K562 (cell line): ENCODE measurements around the gene SIMC1. TPM values are rescaled to one million over a fixed set of nuclear protein-coding genes. Genes with fewer than 3 reads are reported as not detected.

ENCODE experiments used
- CBX8 ChIP-seq: fragments of 200-600 bp; sonication (generic); IDR thresholded peaks from 2 replicates; pipeline ENCODE4 v1.6.1; 2012; ENCODE audit warnings: borderline replicate concordance, mixed run types, low read depth, mild to moderate bottlenecking, moderate library complexity, mixed read lengths, low read length, control low read depth, inconsistent platforms; ENCODE audit not compliant: poor library complexity, severe bottlenecking; ENCODE audit errors: extremely low read depth
- ERF ChIP-seq: fragments of 450-650 bp; formaldehyde crosslinking; IDR thresholded peaks from 2 replicates; pipeline ENCODE4 v1.4.0; 2020; ENCODE audit warnings: mild to moderate bottlenecking, mixed read lengths
- HMG20B ChIP-seq: fragments of 250-450 bp; sonication (Bioruptor Pico); IDR thresholded peaks from 2 replicates; pipeline ENCODE4 v1.5.0; 2021; ENCODE audit warnings: mild to moderate bottlenecking
- LCOR ChIP-seq: sonication (generic); formaldehyde crosslinking; IDR thresholded peaks from 2 replicates; pipeline ENCODE4 v1.8.0; 2022; ENCODE audit warnings: mild to moderate bottlenecking, missing genetic modification reagents
- NFIC ChIP-seq: fragments of 450-650 bp; IDR thresholded peaks from 2 replicates; pipeline ENCODE4 v1.6.1; 2017; ENCODE audit warnings: mild to moderate bottlenecking, inconsistent platforms
- NRF1 ChIP-seq, 2 experiments: fragments of 450-650 bp; IDR thresholded peaks in 1 of 2; conservative IDR thresholded peaks in 1 of 2; 2 replicates each; pipeline ENCODE4 v1.6.1; 2014; ENCODE audit warnings: mild to moderate bottlenecking in 2 of 2
- POLR2AphosphoS2 ChIP-seq: IDR thresholded peaks from 2 replicates; pipeline ENCODE4 v1.6.1; 2012; ENCODE audit warnings: low read length, improper control_type of control experiment
- RBBP5 ChIP-seq: fragments of 200-600 bp; sonication (generic); IDR thresholded peaks from 2 replicates; pipeline ENCODE4 v1.6.1; 2012; ENCODE audit warnings: borderline replicate concordance, mild to moderate bottlenecking, low read length, control low read depth, inconsistent platforms; ENCODE audit not compliant: insufficient read depth, poor library complexity, severe bottlenecking
- SMARCC2 ChIP-seq: fragments of 450-650 bp; IDR thresholded peaks from 2 replicates; pipeline ENCODE4 v1.6.1; 2017; ENCODE audit warnings: antibody characterized with exemption, moderate library complexity, mild to moderate bottlenecking, low read depth
- SREBF2 ChIP-seq: sonication (generic); formaldehyde crosslinking; IDR thresholded peaks from 2 replicates; pipeline ENCODE4 v1.4.0; 2020; ENCODE audit warnings: mild to moderate bottlenecking, missing genetic modification reagents
- TOE1 ChIP-seq, 2 experiments: fragments of 450-650 bp in 1 of 2; sonication (generic) in 1 of 2; formaldehyde crosslinking in 1 of 2; IDR thresholded peaks; 2 replicates each; pipeline versions ENCODE4 v1.7.1 to v1.8.0; 2016 to 2022; ENCODE audit warnings: borderline replicate concordance in 2 of 2, mild to moderate bottlenecking in 2 of 2, antibody characterized with exemption in 1 of 2, inconsistent platforms in 1 of 2, low read depth in 1 of 2, missing genetic modification reagents in 1 of 2, moderate library complexity in 1 of 2
- WHSC1 ChIP-seq: IDR thresholded peaks from one replicate; pipeline ENCODE4 v1.6.1; 2012; ENCODE audit warnings: low read length, control low read depth, inconsistent platforms
- XRCC3 ChIP-seq: fragments of 450-650 bp; IDR thresholded peaks from 2 replicates; pipeline ENCODE4 v1.6.1; 2017; ENCODE audit warnings: mild to moderate bottlenecking, moderate library complexity
- XRCC4 ChIP-seq: IDR thresholded peaks from one replicate; pipeline ENCODE4 v1.6.1; 2011; ENCODE audit not compliant: insufficient read depth, insufficient read length; ENCODE audit errors: extremely low read depth
- ZBED1 ChIP-seq: IDR thresholded peaks from 2 replicates; pipeline ENCODE4 v1.6.1; 2014
- ZNF165 ChIP-seq: fragments of 250-450 bp; sonication (Bioruptor Pico); IDR thresholded peaks from 2 replicates; pipeline ENCODE4 v1.4.0; 2020; ENCODE audit warnings: borderline replicate concordance
- ZNF175 ChIP-seq: fragments of 200-800 bp; sonication (Bioruptor generic); IDR thresholded peaks from 2 replicates; pipeline ENCODE4 v1.6.1; 2016; ENCODE audit warnings: low read depth, mild to moderate bottlenecking, missing genetic modification characterization, missing compliant biosample characterization
- ZNF23 ChIP-seq: fragments of 250-450 bp; sonication (Bioruptor Pico); IDR thresholded peaks from 2 replicates; pipeline ENCODE4 v1.4.0; 2020; ENCODE audit warnings: mild to moderate bottlenecking
- ZNF274 ChIP-seq: IDR thresholded peaks from 2 replicates; pipeline ENCODE4 v1.6.1; 2011; ENCODE audit warnings: low read depth, mild to moderate bottlenecking, low read length, moderate library complexity, borderline replicate concordance
- polyA plus RNA-seq, 8 experiments: library from polyadenylated mRNA; depleted of rRNA in 4 of 8; stranded (reverse) in 5 of 8; unstranded in 3 of 8; fragments of >200 nt; fragmentation: Nextera tagmentation in 2 of 8; fragmentation: Illumina TruSeq in 1 of 8; extraction: Ambion mirVana in 2 of 8; extraction: Trizol in 1 of 8; gene quantifications; 2 replicates each; pipeline versions ENCODE4 v1.2.1 to v1.2.3, GENCODE V29; 2011 to 2014; ENCODE audit warnings: inconsistent platforms in 1 of 8, missing spikeins in 1 of 8
- total RNA-seq, 7 experiments: library from RNA; depleted of rRNA in 6 of 7; stranded (reverse); fragments of >200 nt in 6 of 7; fragmentation: Illumina TruSeq in 2 of 7; extraction: Trizol in 2 of 7; gene quantifications; 2 replicates each; pipeline versions ENCODE4 v1.2.1 to v1.2.3, GENCODE V29; 2011 to 2021; ENCODE audit warnings: low replicate concordance in 1 of 7
- TF ChIP-seq, protein P1 (sequence below), 3 experiments: IDR thresholded peaks in 2 of 3; conservative IDR thresholded peaks in 1 of 3; 2 replicates each; pipeline ENCODE4 v1.5.1; 2011 to 2012; ENCODE audit warnings: low read length in 3 of 3, mild to moderate bottlenecking in 3 of 3, control low read depth in 2 of 3, improper control_type of control experiment in 1 of 3, inconsistent platforms in 1 of 3, low read depth in 1 of 3, mixed read lengths in 1 of 3, moderate library complexity in 1 of 3; ENCODE audit not compliant: insufficient read depth in 2 of 3
- TF ChIP-seq, protein P2 (sequence below): fragments of 250-450 bp; sonication (Bioruptor Pico); IDR thresholded peaks from 2 replicates; pipeline ENCODE4 v1.4.0; 2020; ENCODE audit warnings: mild to moderate bottlenecking, moderate library complexity
- TF ChIP-seq, protein P3 (sequence below): fragments of 450-650 bp; formaldehyde crosslinking; IDR thresholded peaks from 2 replicates; pipeline ENCODE4 v1.4.0; 2022; ENCODE audit warnings: missing genetic modification characterization

The SIMC1 gene
- total and polyA plus RNA-seq, 9 of the 15 experiments (the other 6 are each of a cell fraction or from before 2014, with no cell fraction given): 7.2 to 36.3 (median 14.7) TPM

DNA sequence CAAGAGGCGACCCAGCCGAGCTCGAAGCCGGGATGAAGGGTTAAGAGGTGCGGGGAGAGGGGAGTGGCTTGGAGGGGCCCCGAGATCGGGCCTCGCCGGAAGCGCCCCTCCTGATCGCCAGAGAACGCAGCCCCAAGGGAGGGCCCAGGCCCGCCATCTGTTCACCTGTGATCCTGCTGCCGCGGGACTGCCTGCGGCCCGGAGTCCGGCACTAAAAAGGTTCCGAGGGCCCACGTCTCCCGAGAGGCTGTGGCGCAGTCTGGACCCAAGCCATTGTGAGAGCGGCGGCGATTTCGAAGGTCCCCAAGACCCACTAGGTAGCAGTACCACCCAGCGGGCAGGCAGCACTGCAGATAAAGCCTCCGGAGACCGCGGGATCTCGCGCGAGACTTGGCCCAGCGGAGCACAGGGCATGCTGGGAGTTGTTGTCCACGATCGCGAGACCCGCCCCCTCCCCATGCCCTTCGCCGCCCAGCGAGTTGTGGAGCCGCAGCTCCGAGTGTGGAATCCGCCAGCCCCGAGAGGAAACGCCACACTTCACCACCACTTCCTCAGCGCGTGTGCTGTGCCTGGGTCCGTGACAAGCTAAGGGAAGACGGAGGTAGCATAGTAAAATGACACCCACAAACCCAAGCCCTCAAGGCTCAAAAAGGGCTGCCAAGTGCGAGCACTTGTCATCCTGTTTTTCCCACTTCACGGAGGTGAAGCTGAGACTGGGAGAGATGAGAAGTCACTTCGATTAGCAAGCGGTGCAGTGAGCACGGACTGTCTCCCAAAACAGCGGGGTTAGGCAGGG lies 123.4 kb downstream of the SIMC1 start, which contains the start of gene KIAA1191 (continued):
- TF ChIP-seq, protein P1, sequence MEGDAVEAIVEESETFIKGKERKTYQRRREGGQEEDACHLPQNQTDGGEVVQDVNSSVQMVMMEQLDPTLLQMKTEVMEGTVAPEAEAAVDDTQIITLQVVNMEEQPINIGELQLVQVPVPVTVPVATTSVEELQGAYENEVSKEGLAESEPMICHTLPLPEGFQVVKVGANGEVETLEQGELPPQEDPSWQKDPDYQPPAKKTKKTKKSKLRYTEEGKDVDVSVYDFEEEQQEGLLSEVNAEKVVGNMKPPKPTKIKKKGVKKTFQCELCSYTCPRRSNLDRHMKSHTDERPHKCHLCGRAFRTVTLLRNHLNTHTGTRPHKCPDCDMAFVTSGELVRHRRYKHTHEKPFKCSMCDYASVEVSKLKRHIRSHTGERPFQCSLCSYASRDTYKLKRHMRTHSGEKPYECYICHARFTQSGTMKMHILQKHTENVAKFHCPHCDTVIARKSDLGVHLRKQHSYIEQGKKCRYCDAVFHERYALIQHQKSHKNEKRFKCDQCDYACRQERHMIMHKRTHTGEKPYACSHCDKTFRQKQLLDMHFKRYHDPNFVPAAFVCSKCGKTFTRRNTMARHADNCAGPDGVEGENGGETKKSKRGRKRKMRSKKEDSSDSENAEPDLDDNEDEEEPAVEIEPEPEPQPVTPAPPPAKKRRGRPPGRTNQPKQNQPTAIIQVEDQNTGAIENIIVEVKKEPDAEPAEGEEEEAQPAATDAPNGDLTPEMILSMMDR (IDR thresholded peaks at IDR 0.05 in 2 of 3, conservative IDR thresholded peaks at IDR 0.05 in 1 of 3; ENCODE audit: insufficient read depth in 2 of 3, low read depth in 1 of 3, low read length in 3 of 3): peak in 2 of 3 experiments; percentile 54 to 63; a peak in 4 of 6 replicates
- TF ChIP-seq, protein P2, sequence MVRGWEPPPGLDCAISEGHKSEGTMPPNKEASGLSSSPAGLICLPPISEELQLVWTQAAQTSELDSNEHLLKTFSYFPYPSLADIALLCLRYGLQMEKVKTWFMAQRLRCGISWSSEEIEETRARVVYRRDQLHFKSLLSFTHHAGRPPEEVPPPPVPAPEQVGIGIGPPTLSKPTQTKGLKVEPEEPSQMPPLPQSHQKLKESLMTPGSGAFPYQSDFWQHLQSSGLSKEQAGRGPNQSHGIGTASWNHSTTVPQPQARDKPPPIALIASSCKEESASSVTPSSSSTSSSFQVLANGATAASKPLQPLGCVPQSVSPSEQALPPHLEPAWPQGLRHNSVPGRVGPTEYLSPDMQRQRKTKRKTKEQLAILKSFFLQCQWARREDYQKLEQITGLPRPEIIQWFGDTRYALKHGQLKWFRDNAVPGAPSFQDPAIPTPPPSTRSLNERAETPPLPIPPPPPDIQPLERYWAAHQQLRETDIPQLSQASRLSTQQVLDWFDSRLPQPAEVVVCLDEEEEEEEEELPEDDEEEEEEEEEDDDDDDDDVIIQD (CRISPR knock-in tag): no peak
- TF ChIP-seq CBX8 (no peak), ZBED1 (no peak), POLR2AphosphoS2 (no peak), TOE1 (IDR thresholded peaks at IDR 0.05; ENCODE audit: borderline replicate concordance) (peak; percentile 18; the same call in 1 of the 2 replicates), TOE1 (CRISPR knock-in tag; IDR thresholded peaks at IDR 0.05; ENCODE audit: borderline replicate concordance, low read depth) (peak; percentile 92; the same call in 1 of the 2 replicates), WHSC1 (no peak), SMARCC2 (no peak), ZNF175 (CRISPR knock-in tag) (0 out of 2 replicates have a peak, but pooled peaks have one; percentile 39), RBBP5 (peak; percentile 88), ERF (no peak), ZNF274 (no peak), LCOR (CRISPR knock-in tag) (peak; percentile 71; the same call in 1 of the 2 replicates), XRCC4 (no peak), XRCC3 (no peak), NFIC (peak; percentile 73), ZNF165 (no peak), SREBF2 (CRISPR knock-in tag) (no peak), HMG20B (CRISPR knock-in tag) (no peak), NRF1 (conservative IDR thresholded peaks at IDR 0.05 in 1 of 2, IDR thresholded peaks at IDR 0.05 in 1 of 2) (peak; percentile 42 to 60), ZNF23 (CRISPR knock-in tag) (no peak)
- TF ChIP-seq, protein P3, sequence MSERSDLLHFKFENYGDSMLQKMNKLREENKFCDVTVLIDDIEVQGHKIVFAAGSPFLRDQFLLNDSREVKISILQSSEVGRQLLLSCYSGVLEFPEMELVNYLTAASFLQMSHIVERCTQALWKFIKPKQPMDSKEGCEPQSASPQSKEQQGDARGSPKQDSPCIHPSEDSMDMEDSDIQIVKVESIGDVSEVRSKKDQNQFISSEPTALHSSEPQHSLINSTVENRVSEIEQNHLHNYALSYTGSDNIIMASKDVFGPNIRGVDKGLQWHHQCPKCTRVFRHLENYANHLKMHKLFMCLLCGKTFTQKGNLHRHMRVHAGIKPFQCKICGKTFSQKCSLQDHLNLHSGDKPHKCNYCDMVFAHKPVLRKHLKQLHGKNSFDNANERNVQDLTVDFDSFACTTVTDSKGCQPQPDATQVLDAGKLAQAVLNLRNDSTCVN (CRISPR knock-in tag): no peak
